Natural killer cell (primary cell): ENCODE results near the gene NSUN4. TPM values are rescaled to one million over a fixed set of nuclear protein-coding genes. Genes with fewer than 3 reads are reported as not detected.
"Not testable (repeated sequence)": the region's sequence is repeated elsewhere in the genome, so short reads cannot be mapped to it uniquely, and the experiment has no call there.

ENCODE experiments used
- ATAC-seq, 3 donors: fragments of 150-1000 bp in 2 of 3; fragments of 200-7000 bp in 1 of 3; cut with Tn5 transposase; 1 replicate in 1 of 3; 2 replicates in 2 of 3; pipeline ENCODE4 v1.10.0; 2021; ENCODE audit warnings: mild to moderate bottlenecking in 2 of 3, moderate library complexity in 2 of 3
- DNase-seq, 2 donors: peaks; one replicate each; pipeline versions ENCODE4 v3.0.0 to v3.0.0-alpha.2; 2013 to 2021; ENCODE audit warnings: mixed read lengths in 1 of 2
- H3K27ac ChIP-seq: one replicate; pipeline ENCODE4 v1.5.1; 2013; ENCODE audit warnings: mild to moderate bottlenecking, low read length
- H3K27me3 ChIP-seq: one replicate; pipeline ENCODE4 v1.6.1; 2013; ENCODE audit warnings: low read length; ENCODE audit not compliant: control insufficient read depth, insufficient read depth
- H3K36me3 ChIP-seq: one replicate; pipeline ENCODE4 v1.6.1; 2013; ENCODE audit warnings: low read length; ENCODE audit not compliant: control insufficient read depth, insufficient read depth
- H3K4me1 ChIP-seq: one replicate; pipeline ENCODE4 v1.6.1; 2013; ENCODE audit warnings: low read length; ENCODE audit not compliant: control insufficient read depth, insufficient read depth
- H3K4me3 ChIP-seq: one replicate; pipeline ENCODE4 v1.5.1; 2013; ENCODE audit warnings: low read length
- H3K9me3 ChIP-seq: one replicate; pipeline ENCODE4 v1.6.1; 2013; ENCODE audit warnings: low read length; ENCODE audit not compliant: control insufficient read depth, insufficient read depth
- H3K27ac Mint-ChIP-seq, 2 donors: one replicate each; pipeline ENCODE4 v1.8.0; 2022; ENCODE audit warnings: mild to moderate bottlenecking in 2 of 2, mixed read lengths in 2 of 2, moderate library complexity in 1 of 2
- H3K27me3 Mint-ChIP-seq, 2 donors: one replicate each; pipeline ENCODE4 v1.8.0; 2022; ENCODE audit warnings: low read depth in 2 of 2, mixed read lengths in 2 of 2
- H3K36me3 Mint-ChIP-seq: one replicate; pipeline ENCODE4 v1.8.0; 2022; ENCODE audit warnings: mixed read lengths
- H3K4me1 Mint-ChIP-seq, 2 donors: one replicate each; pipeline ENCODE4 v1.8.0; 2022; ENCODE audit warnings: mixed read lengths in 2 of 2
- H3K4me3 Mint-ChIP-seq: one replicate; pipeline ENCODE4 v1.8.0; 2022; ENCODE audit warnings: mild to moderate bottlenecking, moderate library complexity, mixed read lengths
- H3K9me3 Mint-ChIP-seq, 2 donors: one replicate each; pipeline ENCODE4 v1.8.0; 2022; ENCODE audit warnings: mixed read lengths in 2 of 2
- CTCF ChIP-seq: fragments of 200-600 bp; IDR thresholded peaks from one replicate; pipeline ENCODE4 v1.8.0; 2022; ENCODE audit warnings: antibody characterized with exemption
- WGBS: methylation state at CpG from one replicate; pipeline ENCODE4 v1.1.7; 2013; ENCODE audit warnings: missing lambda C conversion rate; ENCODE audit not compliant: insufficient coverage; 5-methylcytosine and 5-hydroxymethylcytosine counted together
- intact Hi-C: fragments of 100-400 bp; cut with micrococcal nuclease; formaldehyde crosslinking; loops from one replicate; pipeline ENCODE4 v1.14.2; 2022
- total RNA-seq, 4 donors: library from RNA; stranded (reverse); fragments of 120-200 nt in 1 of 4; gene quantifications; one replicate each; pipeline versions ENCODE4 v1.2.3 to v1.2.4, GENCODE V29; 2013 to 2022

NSUN4 gene
- total RNA-seq, 3 donors from 2014 or later (not counting 1 experiment from before 2014, with no cell fraction given) = 25.9 to 41.0 (median 36.3) TPM

GRCh38 chr1:46362158-46362557 lies 21.6 kb downstream of the NSUN4 start:
- peaks cover 50% of the 10 kb centered on the region for H3K36me3 ChIP-seq
- intact Hi-C loops = no loop called here
- Mint-ChIP-seq H3K27me3 (no peaks in the 10 kb centered on the region), H3K4me3 (no peak overlapping the region), H3K27ac (no peak overlapping the region), H3K4me1 (peaks cover 0 to 3% of the 10 kb centered on the region in 2 donors), H3K36me3 (peaks cover 18% of the 10 kb centered on the region), H3K9me3 (no peaks in the 10 kb centered on the region)
- ATAC-seq (no peak), DNase-seq (no peak)
- no peaks in the 10 kb centered on the region for H3K27me3 ChIP-seq
- no peak for TF ChIP-seq CTCF
- no peaks in the 10 kb centered on the region for H3K4me1 ChIP-seq
- no peak overlapping the region for H3K4me3 ChIP-seq
- H3K27ac ChIP-seq = no peak overlapping the region
- no peaks in the 10 kb centered on the region for H3K9me3 ChIP-seq
- WGBS = 100% methylated on average over 3 of the region's 3 CpGs

- no peak for TF ChIP-seq CTCF
- no peaks in the 10 kb centered on the region for H3K27me3 ChIP-seq
- WGBS = 98% methylated on average over 5 of the region's 5 CpGs
- peaks cover 0 to 3% of the 10 kb centered on the region in 2 donors for H3K4me1 Mint-ChIP-seq
- H3K4me1 ChIP-seq = no peaks in the 10 kb centered on the region
- intact Hi-C loops = no loop called here
- peak overlapping the region in 1 of 2 donors; percentile 54 for H3K27ac Mint-ChIP-seq
- peaks cover 49% of the 10 kb centered on the region for H3K36me3 ChIP-seq
- no peaks in the 10 kb centered on the region for H3K9me3 ChIP-seq
- H3K4me3 Mint-ChIP-seq = no peak overlapping the region
- no peak overlapping the region for H3K27ac ChIP-seq
- no peaks in the 10 kb centered on the region for H3K27me3 Mint-ChIP-seq
- H3K9me3 Mint-ChIP-seq = no peaks in the 10 kb centered on the region
- DNase-seq = no peak
- peaks cover 18% of the 10 kb centered on the region for H3K36me3 Mint-ChIP-seq
- no peak for ATAC-seq
- no peak overlapping the region for H3K4me3 ChIP-seq
These were observed 22.5 kb downstream of the NSUN4 start for GRCh38 chr1:46363121-46363520.

GRCh38 chr1:46364612-46365011 lies 24.0 kb downstream of the NSUN4 start:
- H3K4me3 ChIP-seq = no peak overlapping the region
- H3K36me3 ChIP-seq = peaks cover 59% of the 10 kb centered on the region
- H3K4me1 Mint-ChIP-seq = peaks cover 0 to 3% of the 10 kb centered on the region in 2 donors
- H3K27me3 ChIP-seq = no peaks in the 10 kb centered on the region
- ATAC-seq (no peak), DNase-seq (no peak)
- peaks cover 18% of the 10 kb centered on the region for H3K36me3 Mint-ChIP-seq
- no peaks in the 10 kb centered on the region for H3K4me1 ChIP-seq
- H3K9me3 ChIP-seq = no peaks in the 10 kb centered on the region
- H3K9me3 Mint-ChIP-seq = no peaks in the 10 kb centered on the region
- no peak overlapping the region for H3K27ac ChIP-seq
- intact Hi-C loops = no loop called here
- no peak for TF ChIP-seq CTCF
- no peak overlapping the region for H3K4me3 Mint-ChIP-seq
- no peaks in the 10 kb centered on the region for H3K27me3 Mint-ChIP-seq
- H3K27ac Mint-ChIP-seq = no peak overlapping the region
- WGBS = 91% methylated on average over 5 of the region's 5 CpGs

GRCh38 chr1:46365796-46366195 lies 25.2 kb downstream of the NSUN4 start:
- H3K9me3 Mint-ChIP-seq, H3K4me3 Mint-ChIP-seq, H3K4me1 ChIP-seq, intact Hi-C loops, H3K27me3 ChIP-seq, H3K9me3 ChIP-seq, H3K27ac Mint-ChIP-seq, H3K4me3 ChIP-seq, DNase-seq, ATAC-seq, H3K27me3 Mint-ChIP-seq, H3K27ac ChIP-seq, H3K4me1 Mint-ChIP-seq: not testable (repeated sequence)
- peaks cover 18% of the 10 kb centered on the region for H3K36me3 Mint-ChIP-seq
- peaks cover 54% of the 10 kb centered on the region for H3K36me3 ChIP-seq
- 97% methylated on average over 7 of the region's 8 CpGs for WGBS
